Fibroblast of mammary gland (primary cell): Measurements from ENCODE around the gene YIPF1.

Experiments used
- DNase-seq: peaks from one replicate; pipeline ENCODE4 v3.0.0-alpha.2; 2010; ENCODE audit warnings: low read depth
- H3K4me3 ChIP-seq: 2 replicates; pipeline ENCODE4 v1.5.1; 2011; ENCODE audit warnings: low read depth, mild to moderate bottlenecking, low read length, moderate library complexity; ENCODE audit not compliant: control insufficient read depth
- TF ChIP-seq, protein P1 (sequence below): conservative IDR thresholded peaks from 2 replicates; pipeline ENCODE4 v1.5.1; 2011; ENCODE audit warnings: low read depth, low read length, inconsistent platforms; ENCODE audit not compliant: control insufficient read depth, insufficient read depth

The YIPF1 gene

DNA sequence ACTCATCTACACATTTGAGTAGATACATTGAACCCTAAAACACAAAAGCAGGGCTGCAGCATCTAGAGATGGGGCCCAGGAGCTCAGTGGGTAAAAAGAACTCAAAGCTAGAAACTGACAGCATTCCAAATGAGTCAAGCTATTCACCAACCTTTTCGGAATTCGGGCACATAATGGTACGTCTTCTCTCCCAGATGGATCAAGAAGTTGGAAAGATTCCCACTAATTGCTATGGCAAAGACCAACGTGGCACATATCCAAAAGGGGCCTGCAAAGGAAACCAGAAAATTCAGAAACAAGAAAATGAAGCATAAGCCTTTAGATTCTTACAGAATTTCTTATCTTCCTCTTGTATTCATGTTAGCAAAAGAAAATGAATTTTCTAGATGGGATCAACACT lies 18.4 kb downstream of the YIPF1 start:
- DNase-seq: no peak
- no peak overlapping the region for H3K4me3 ChIP-seq
- TF ChIP-seq, protein P1, sequence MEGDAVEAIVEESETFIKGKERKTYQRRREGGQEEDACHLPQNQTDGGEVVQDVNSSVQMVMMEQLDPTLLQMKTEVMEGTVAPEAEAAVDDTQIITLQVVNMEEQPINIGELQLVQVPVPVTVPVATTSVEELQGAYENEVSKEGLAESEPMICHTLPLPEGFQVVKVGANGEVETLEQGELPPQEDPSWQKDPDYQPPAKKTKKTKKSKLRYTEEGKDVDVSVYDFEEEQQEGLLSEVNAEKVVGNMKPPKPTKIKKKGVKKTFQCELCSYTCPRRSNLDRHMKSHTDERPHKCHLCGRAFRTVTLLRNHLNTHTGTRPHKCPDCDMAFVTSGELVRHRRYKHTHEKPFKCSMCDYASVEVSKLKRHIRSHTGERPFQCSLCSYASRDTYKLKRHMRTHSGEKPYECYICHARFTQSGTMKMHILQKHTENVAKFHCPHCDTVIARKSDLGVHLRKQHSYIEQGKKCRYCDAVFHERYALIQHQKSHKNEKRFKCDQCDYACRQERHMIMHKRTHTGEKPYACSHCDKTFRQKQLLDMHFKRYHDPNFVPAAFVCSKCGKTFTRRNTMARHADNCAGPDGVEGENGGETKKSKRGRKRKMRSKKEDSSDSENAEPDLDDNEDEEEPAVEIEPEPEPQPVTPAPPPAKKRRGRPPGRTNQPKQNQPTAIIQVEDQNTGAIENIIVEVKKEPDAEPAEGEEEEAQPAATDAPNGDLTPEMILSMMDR: no peak

DNA sequence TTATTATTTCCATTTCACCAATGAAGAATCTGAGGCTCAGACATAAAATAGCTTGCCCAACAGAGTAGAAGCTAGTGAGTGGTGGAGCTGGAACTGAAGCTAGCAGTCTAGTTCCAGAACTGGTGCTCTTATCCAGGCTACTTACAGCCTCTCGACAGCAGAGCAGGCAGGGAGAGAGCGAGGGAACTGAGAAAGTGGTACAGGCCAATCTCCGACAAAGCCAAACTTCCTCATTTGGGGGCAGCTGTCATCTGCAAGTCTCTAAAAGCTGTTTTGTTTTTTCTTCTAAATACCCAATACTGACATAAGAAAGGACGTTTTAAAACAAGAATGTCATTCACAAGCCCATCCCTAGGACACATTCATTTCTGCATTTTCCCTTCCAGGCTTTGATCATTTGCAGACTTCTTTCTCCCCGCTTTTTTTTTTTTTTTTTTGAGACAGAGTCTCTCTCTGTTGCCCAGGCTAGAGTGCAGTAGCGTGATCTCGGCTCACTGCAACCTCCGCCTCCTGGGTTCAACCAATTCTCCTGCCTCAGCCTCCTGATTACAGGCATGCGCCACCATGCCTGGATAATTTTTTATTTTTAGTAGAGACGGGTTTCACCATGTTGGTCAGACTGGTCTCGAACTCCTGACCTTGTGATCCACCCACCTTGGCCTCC lies 20.0 kb downstream of the YIPF1 start:
- TF ChIP-seq, protein P1: no peak
- no peak for DNase-seq

DNA sequence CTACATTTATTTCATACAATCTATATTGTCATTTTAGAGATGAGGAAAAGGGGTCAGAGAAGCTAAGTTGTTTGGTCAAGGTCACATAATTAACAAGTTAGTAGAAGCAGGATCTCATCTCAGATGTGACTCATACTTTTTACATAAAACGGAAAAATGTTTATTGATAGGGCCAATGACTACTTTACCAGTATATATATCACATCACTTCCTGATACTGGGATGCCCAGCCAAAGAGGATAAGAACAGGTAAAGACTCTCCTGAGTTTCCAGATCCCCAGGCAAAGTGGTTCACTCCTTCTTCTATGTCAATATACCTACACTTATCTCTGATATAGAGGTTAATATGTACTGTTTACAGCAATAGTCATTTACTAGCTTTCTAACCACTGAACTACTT lies 21.0 kb downstream of the YIPF1 start:
- no peak for DNase-seq
- H3K4me3 ChIP-seq: no peak overlapping the region
- TF ChIP-seq, protein P1: no peak

More for the DNA sequence above, 20.0 kb downstream of the YIPF1 start:
- H3K4me3 ChIP-seq: no peak overlapping the region

DNA sequence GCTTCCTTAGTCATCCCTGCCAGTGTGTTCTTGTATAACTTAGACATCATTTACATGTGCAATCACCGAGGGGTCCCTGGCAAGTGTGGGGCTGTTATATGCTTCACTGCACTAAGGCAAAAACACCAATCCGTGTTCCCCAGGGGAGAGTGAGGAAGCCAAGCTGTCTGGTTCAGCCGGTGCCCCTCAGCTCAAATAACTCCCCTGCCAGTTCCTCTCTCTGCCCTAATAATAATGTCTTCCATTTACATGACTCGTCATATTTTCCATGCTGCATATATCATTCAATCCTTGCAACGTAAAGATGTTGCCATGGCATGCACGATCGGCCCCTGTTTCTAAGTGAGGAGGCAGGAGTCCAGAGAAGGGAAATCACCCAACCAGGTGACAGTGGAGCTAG lies 27.1 kb downstream of the YIPF1 start:
- TF ChIP-seq, protein P1: no peak
- no peak for DNase-seq

DNA sequence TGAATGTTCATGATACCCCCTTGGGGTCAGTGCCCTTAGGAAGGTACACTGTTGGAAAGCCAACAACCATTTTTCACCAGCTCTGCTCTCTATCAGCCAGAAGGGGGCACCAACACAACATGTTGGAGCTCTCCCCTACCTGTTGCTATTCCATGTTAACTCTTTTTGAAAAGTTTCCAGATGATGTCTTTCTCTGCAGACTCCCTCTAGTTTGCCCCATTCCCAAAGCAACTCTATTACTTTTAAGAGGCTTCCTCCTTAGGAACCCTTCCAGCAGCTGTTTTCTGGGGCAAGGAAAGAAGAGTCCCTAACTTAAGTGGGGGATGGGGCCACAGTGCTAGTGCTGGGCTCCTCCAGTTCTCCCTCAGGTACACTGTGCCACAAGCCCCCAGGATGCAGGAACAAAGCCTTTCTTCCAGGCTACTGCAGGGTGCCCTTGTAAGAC lies 28.6 kb downstream of the YIPF1 start:
- peak; percentile 63 for DNase-seq
- no peak overlapping the region for H3K4me3 ChIP-seq
- TF ChIP-seq, protein P1: peak; percentile 95

More for the DNA sequence above, 27.1 kb downstream of the YIPF1 start:
- H3K4me3 ChIP-seq: no peak overlapping the region

DNA sequence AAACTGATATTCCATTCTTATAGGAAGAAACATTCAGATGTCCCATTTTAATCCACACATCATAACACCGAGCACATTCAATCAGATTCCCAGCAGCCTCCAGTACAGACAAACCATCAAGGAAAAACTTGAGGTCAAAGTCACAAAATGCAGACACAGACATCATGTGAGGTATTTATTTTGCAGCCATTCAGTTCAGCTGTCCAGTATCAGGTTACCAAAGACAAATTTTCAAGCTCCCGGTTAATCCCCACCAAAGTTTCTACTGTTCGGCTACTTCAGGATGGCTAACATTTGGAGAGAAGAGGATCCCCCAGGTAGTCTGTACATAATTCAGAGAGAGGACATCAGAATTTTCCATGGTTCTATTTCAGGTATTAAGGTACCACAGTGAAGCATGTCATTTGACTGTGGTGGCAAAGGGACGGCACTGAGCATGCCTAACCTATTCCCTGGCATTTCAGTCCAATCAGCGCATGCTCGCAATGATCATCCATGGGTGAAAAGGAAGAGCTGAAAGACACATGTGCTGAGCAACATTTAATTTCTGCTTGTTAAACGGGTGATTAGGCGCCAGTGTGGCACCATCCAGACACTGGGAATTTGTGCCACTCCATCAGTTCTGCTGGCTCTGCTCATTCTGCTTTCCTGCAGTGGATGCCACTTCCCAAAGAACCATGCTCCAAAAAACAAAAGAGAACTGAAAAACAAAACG lies 37.9 kb downstream of the YIPF1 start:
- TF ChIP-seq, protein P1: no peak
- no peak for DNase-seq
- H3K4me3 ChIP-seq: no peak overlapping the region
